ENCODE results near the gene CEP162.

- TF ChIP-seq POLR2A (IDR thresholded peaks at IDR 0.05) (no peak), CTCF (IDR thresholded peaks at IDR 0.05) (no peak), POLR2AphosphoS5 (IDR thresholded peaks at IDR 0.05) (no peak)
Observed at GRCh38 chr6:84183430-84183829, 44.0 kb downstream of the CEP162 start.
